Measurements from ENCODE around the gene LTB. TPM values are rescaled to one million over a fixed set of nuclear protein-coding genes. Genes with fewer than 3 reads are reported as not detected.

LTB gene
- total RNA-seq = not detected

GRCh38 chr6:31582230-31582643 lies at the start of gene LTB:
Gene LTB, minus strand, starts transcription at chr6:31582424. Its CDS starts 7 bp downstream, at chr6:31582417.
- TF ChIP-seq CTCF (IDR thresholded peaks at IDR 0.05) = no peak
- Histone ChIP-seq H3K4me1 (peaks cover 0 to 18% of the 10 kb centered on the region in 2 donors), H3K36me3 (no peaks in the 10 kb centered on the region), H3K9me3 (no peaks in the 10 kb centered on the region), H3K27ac (peak within 1 kb of the TSS; percentile 79 to 84), H3K4me3 (peak within 1 kb of the TSS; percentile 61 to 80), H3K27me3 (no peaks in the 10 kb centered on the region)
- no peak for DNase-seq (ENCODE audit: low spot score)

GRCh38 chr6:31631681-31632278 lies 49.6 kb upstream of the LTB start:
- TF ChIP-seq CTCF (IDR thresholded peaks at IDR 0.05) = no peak
- H3K9me3 ChIP-seq = no peaks in the 10 kb centered on the region
- no peaks in the 10 kb centered on the region for H3K27me3 ChIP-seq
- no peak overlapping the region for H3K4me3 ChIP-seq
- peaks cover 100% of the 10 kb centered on the region for H3K36me3 ChIP-seq
- DNase-seq (ENCODE audit: low spot score) = no peak
- H3K27ac ChIP-seq = no peak overlapping the region
- H3K4me1 ChIP-seq = no peaks in the 10 kb centered on the region

- no peak for TF ChIP-seq CTCF (IDR thresholded peaks at IDR 0.05)
- Histone ChIP-seq H3K36me3 (peaks cover 100% of the 10 kb centered on the region), H3K9me3 (no peaks in the 10 kb centered on the region), H3K27me3 (no peaks in the 10 kb centered on the region), H3K27ac (no peak overlapping the region), H3K4me1 (no peaks in the 10 kb centered on the region), H3K4me3 (no peak overlapping the region)
- DNase-seq (ENCODE audit: low spot score) = no peak
Observed at GRCh38 chr6:31631209-31631608, 49.0 kb upstream of the LTB start.

- TF ChIP-seq CTCF (IDR thresholded peaks at IDR 0.05) = no peak
- no peaks in the 10 kb centered on the region for H3K4me1 ChIP-seq
- H3K9me3 ChIP-seq = no peaks in the 10 kb centered on the region
- DNase-seq (ENCODE audit: low spot score) = no peak
- H3K36me3 ChIP-seq = peaks cover 100% of the 10 kb centered on the region
- H3K27me3 ChIP-seq = no peaks in the 10 kb centered on the region
- no peak overlapping the region for H3K4me3 ChIP-seq
- H3K27ac ChIP-seq = no peak overlapping the region
Observed at GRCh38 chr6:31630177-31630934, 48.1 kb upstream of the LTB start.

- DNase-seq (ENCODE audit: low spot score) = no peak
- Histone ChIP-seq H3K9me3 (no peaks in the 10 kb centered on the region), H3K4me3 (no peak overlapping the region), H3K4me1 (no peaks in the 10 kb centered on the region), H3K27ac (no peak overlapping the region), H3K27me3 (no peaks in the 10 kb centered on the region), H3K36me3 (peaks cover 100% of the 10 kb centered on the region)
- TF ChIP-seq CTCF (IDR thresholded peaks at IDR 0.05) = no peak
Observed at GRCh38 chr6:31629014-31629413, 46.8 kb upstream of the LTB start.

All from right atrium auricular region (tissue), 2 donors.